ENCODE data around the gene THAP7. TPM values are rescaled to one million over a fixed set of nuclear protein-coding genes. Genes with fewer than 3 reads are reported as not detected.
A peak's percentile ranks its signal among the peaks of the same experiment; 100 is the strongest.

Gene THAP7
- total and polyA plus RNA-seq, 2 of the 13 experiments (the other 11 are each of a cell fraction or from before 2014, with no cell fraction given), result 13.0 to 25.5 TPM

- TF ChIP-seq FOXP1 (IDR thresholded peaks at IDR 0.05) (no peak), FOXP1 (CRISPR knock-in tag; IDR thresholded peaks at IDR 0.05) (peak; percentile 58; the same call in 1 of the 2 replicates), ZNF460 (CRISPR knock-in tag; IDR thresholded peaks at IDR 0.05; ENCODE audit: borderline replicate concordance) (no peak), CREM (IDR thresholded peaks at IDR 0.05) (peak; percentile 14; the same call in 1 of the 2 replicates), CREM (CRISPR knock-in tag; IDR thresholded peaks at IDR 0.05) (no peak), MAFF (IDR thresholded peaks at IDR 0.05; ENCODE audit: low read depth, low read length) (no peak), SOX5 (CRISPR knock-in tag; IDR thresholded peaks at IDR 0.05; ENCODE audit: borderline replicate concordance) (peak; percentile 50; the same call in 1 of the 2 replicates), ELF3 (CRISPR knock-in tag; IDR thresholded peaks at IDR 0.05) (peak; percentile 63), ZSCAN29 (CRISPR knock-in tag; conservative IDR thresholded peaks at IDR 0.05) (no peak), ZNF567 (CRISPR knock-in tag; IDR thresholded peaks at IDR 0.05; ENCODE audit: borderline replicate concordance) (0 out of 2 replicates have a peak, but pooled peaks have one; percentile 37), MED8 (CRISPR knock-in tag; IDR thresholded peaks at IDR 0.05; ENCODE audit: insufficient replicate concordance) (no peak), XRCC5 (optimal IDR thresholded peaks at IDR 0.05; ENCODE audit: low read length) (no peak), TFDP1 (CRISPR knock-in tag; IDR thresholded peaks at IDR 0.05; ENCODE audit: borderline replicate concordance) (peak; percentile 39; the same call in 1 of the 2 replicates), SYNCRIP (IDR thresholded peaks at IDR 0.05; ENCODE audit: insufficient read depth, low read depth, low read length) (no peak), PHF20 (CRISPR knock-in tag; IDR thresholded peaks at IDR 0.05) (0 out of 2 replicates have a peak, but pooled peaks have one; percentile 33), FOSL2 (CRISPR knock-in tag; IDR thresholded peaks at IDR 0.05) (no peak; the same call in 1 of the 2 replicates), ZNF503 (CRISPR knock-in tag; IDR thresholded peaks at IDR 0.05) (no peak), ZNF770 (CRISPR knock-in tag; IDR thresholded peaks at IDR 0.05) (no peak), HBP1 (CRISPR knock-in tag; IDR thresholded peaks at IDR 0.05; ENCODE audit: low read depth) (no peak), ZNF691 (CRISPR knock-in tag; IDR thresholded peaks at IDR 0.05; ENCODE audit: borderline replicate concordance, low read depth) (0 out of 2 replicates have a peak, but pooled peaks have one; percentile 35), HOMEZ (CRISPR knock-in tag; IDR thresholded peaks at IDR 0.05; ENCODE audit: low read depth) (0 out of 2 replicates have a peak, but pooled peaks have one; percentile 26)
Measured at GRCh38 chr22:20952544-20953341, 49.2 kb downstream of the THAP7 start (continued).
